ENCODE measurements around the gene CD300LD. TPM values are rescaled to one million over a fixed set of nuclear protein-coding genes. Genes with fewer than 3 reads are reported as not detected.
"Not testable (repeated sequence)": the region's sequence is repeated elsewhere in the genome, so short reads cannot be mapped to it uniquely, and the experiment has no call there.

Gene CD300LD
- total RNA-seq, 2 experiments from 2014 or later, result not detected

GRCh38 chr17:74563358-74563757 lies 28.7 kb downstream of the CD300LD start:
- H2AFZ ChIP-seq (ENCODE audit: low read length), result no peak overlapping the region
- no peaks in the 10 kb centered on the region for H3K79me2 ChIP-seq (ENCODE audit: insufficient read depth, low read depth, low read length)
- no peaks in the 10 kb centered on the region for H3K9me3 ChIP-seq (ENCODE audit: low read length)
- POLR2A ChIA-PET, result no interaction called here
- no peak for DNase-seq (ENCODE audit: low spot score)
- CTCF ChIA-PET (ENCODE audit: unreplicated experiment), result no interaction called here
- no peaks in the 10 kb centered on the region for H4K20me1 ChIP-seq (ENCODE audit: insufficient read depth, low read length)
- no peak overlapping the region for H3K4me3 ChIP-seq (ENCODE audit: low read depth, low read length, poor library complexity, severe bottlenecking)
- no peaks in the 10 kb centered on the region for H3K9me2 ChIP-seq (ENCODE audit: insufficient read depth, low read length)
- no peaks in the 10 kb centered on the region for H3K36me3 ChIP-seq (ENCODE audit: insufficient read depth, low read length)
- intact Hi-C loops (cut with micrococcal nuclease; ENCODE audit: unreplicated experiment), result no loop called here
- no TSS peak for BruUV-seq (replicated peaks)
- no peak overlapping the region for H3K4me2 ChIP-seq (ENCODE audit: low read length)
- TF ChIP-seq, protein P1, sequence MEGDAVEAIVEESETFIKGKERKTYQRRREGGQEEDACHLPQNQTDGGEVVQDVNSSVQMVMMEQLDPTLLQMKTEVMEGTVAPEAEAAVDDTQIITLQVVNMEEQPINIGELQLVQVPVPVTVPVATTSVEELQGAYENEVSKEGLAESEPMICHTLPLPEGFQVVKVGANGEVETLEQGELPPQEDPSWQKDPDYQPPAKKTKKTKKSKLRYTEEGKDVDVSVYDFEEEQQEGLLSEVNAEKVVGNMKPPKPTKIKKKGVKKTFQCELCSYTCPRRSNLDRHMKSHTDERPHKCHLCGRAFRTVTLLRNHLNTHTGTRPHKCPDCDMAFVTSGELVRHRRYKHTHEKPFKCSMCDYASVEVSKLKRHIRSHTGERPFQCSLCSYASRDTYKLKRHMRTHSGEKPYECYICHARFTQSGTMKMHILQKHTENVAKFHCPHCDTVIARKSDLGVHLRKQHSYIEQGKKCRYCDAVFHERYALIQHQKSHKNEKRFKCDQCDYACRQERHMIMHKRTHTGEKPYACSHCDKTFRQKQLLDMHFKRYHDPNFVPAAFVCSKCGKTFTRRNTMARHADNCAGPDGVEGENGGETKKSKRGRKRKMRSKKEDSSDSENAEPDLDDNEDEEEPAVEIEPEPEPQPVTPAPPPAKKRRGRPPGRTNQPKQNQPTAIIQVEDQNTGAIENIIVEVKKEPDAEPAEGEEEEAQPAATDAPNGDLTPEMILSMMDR (conservative IDR thresholded peaks at IDR 0.05; ENCODE audit: low read length), result no peak
- TF ChIP-seq EZH2phosphoT487 (IDR thresholded peaks at IDR 0.05; ENCODE audit: borderline replicate concordance, low read depth, low read length), result no peak
- no peaks in the 10 kb centered on the region for H3K4me1 ChIP-seq (ENCODE audit: insufficient read depth, low read length, poor library complexity, severe bottlenecking)
- no peak overlapping the region for H3K27ac ChIP-seq (ENCODE audit: low read depth, low read length, poor library complexity, severe bottlenecking)

DNA sequence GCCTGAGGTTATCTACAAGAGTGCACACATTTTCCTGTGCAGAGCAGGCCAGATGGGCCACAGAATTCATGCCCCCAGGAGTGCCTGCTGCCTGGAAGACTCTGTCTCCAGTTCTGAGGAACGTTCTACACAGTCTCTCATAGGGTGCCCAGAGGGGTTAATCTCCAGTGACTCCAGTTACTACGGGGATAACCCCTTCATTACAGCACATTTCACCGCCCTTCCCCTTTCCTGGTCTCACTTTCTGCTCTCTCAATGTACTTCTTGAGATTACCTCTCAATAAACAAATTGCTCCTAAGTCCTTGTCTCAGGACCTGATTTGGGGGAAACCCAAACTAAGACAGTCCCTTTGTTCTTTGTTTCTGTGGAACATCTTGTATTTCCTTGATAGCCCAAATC lies 30.5 kb downstream of the CD300LD start:
- Histone ChIP-seq H3K4me2 (ENCODE audit: low read length) (no peak overlapping the region), H3K79me2 (ENCODE audit: insufficient read depth, low read depth, low read length) (no peaks in the 10 kb centered on the region), H3K27ac (ENCODE audit: low read depth, low read length, poor library complexity, severe bottlenecking) (no peak overlapping the region), H3K4me1 (ENCODE audit: insufficient read depth, low read length, poor library complexity, severe bottlenecking) (no peaks in the 10 kb centered on the region), H4K20me1 (ENCODE audit: insufficient read depth, low read length) (no peaks in the 10 kb centered on the region), H3K9me3 (ENCODE audit: low read length) (no peaks in the 10 kb centered on the region), H3K9me2 (ENCODE audit: insufficient read depth, low read length) (no peaks in the 10 kb centered on the region), H3K4me3 (ENCODE audit: low read depth, low read length, poor library complexity, severe bottlenecking) (no peak overlapping the region), H3K36me3 (ENCODE audit: insufficient read depth, low read length) (no peaks in the 10 kb centered on the region), H2AFZ (ENCODE audit: low read length) (no peak overlapping the region)
- no peak for DNase-seq (ENCODE audit: low spot score)
- ChIA-PET CTCF (ENCODE audit: unreplicated experiment) (no interaction called here), POLR2A (no interaction called here)
- BruUV-seq (replicated peaks), result no TSS peak
- no peak for TF ChIP-seq EZH2phosphoT487 (IDR thresholded peaks at IDR 0.05; ENCODE audit: borderline replicate concordance, low read depth, low read length)
- TF ChIP-seq, protein P1 (conservative IDR thresholded peaks at IDR 0.05; ENCODE audit: low read length), result no peak
- intact Hi-C loops (cut with micrococcal nuclease; ENCODE audit: unreplicated experiment), result no loop called here

DNA sequence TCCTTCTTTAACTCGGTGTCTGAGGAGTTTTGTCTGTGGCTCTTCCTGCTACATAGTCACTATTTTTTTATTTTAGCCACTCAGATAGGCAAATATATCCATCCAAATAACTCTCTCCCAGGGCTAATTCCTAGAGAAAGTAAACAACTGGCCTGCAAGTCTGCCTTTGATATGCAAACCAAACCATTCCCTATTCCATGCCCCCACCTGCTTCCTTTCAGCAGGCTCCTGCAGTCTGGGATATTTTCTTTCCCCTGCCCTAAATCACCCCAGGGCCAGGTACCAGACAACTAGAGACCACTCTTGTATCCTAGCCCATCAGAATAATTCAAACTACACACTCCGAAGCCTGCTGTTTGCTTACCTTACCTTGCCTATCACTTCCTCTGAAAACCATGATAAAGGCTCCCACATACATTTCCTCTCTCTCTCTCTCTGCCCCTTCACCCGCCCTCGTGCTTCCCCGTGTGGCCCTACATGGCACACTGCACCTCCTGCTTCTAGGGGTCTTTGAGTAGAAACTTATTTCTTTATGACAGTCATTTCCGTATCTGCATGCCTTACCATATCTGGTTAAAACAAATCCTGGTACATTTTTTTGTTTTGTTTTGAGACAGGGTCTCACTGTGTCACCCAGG lies 33.1 kb downstream of the CD300LD start:
- Histone ChIP-seq H2AFZ (ENCODE audit: low read length) (no peak overlapping the region), H4K20me1 (ENCODE audit: insufficient read depth, low read length) (no peaks in the 10 kb centered on the region), H3K79me2 (ENCODE audit: insufficient read depth, low read depth, low read length) (no peaks in the 10 kb centered on the region), H3K9me2 (ENCODE audit: insufficient read depth, low read length) (no peaks in the 10 kb centered on the region), H3K4me2 (ENCODE audit: low read length) (no peak overlapping the region), H3K27ac (ENCODE audit: low read depth, low read length, poor library complexity, severe bottlenecking) (no peak overlapping the region), H3K9me3 (ENCODE audit: low read length) (no peaks in the 10 kb centered on the region), H3K36me3 (ENCODE audit: insufficient read depth, low read length) (no peaks in the 10 kb centered on the region), H3K4me1 (ENCODE audit: insufficient read depth, low read length, poor library complexity, severe bottlenecking) (no peaks in the 10 kb centered on the region), H3K4me3 (ENCODE audit: low read depth, low read length, poor library complexity, severe bottlenecking) (no peak overlapping the region)
- intact Hi-C loops (cut with micrococcal nuclease; ENCODE audit: unreplicated experiment), result no loop called here
- POLR2A ChIA-PET, result no interaction called here
- TF ChIP-seq, protein P1 (conservative IDR thresholded peaks at IDR 0.05; ENCODE audit: low read length), result no peak
- no peak for TF ChIP-seq EZH2phosphoT487 (IDR thresholded peaks at IDR 0.05; ENCODE audit: borderline replicate concordance, low read depth, low read length)
- DNase-seq (ENCODE audit: low spot score), result no peak
- no TSS peak for BruUV-seq (replicated peaks)
- CTCF ChIA-PET (ENCODE audit: unreplicated experiment), result no interaction called here

GRCh38 chr17:74558402-74558801 lies 33.7 kb downstream of the CD300LD start:
- BruUV-seq (replicated peaks), result not testable (repeated sequence)

More at GRCh38 chr17:74558402-74558801, 33.7 kb downstream of the CD300LD start:
- H2AFZ ChIP-seq (ENCODE audit: low read length); H3K79me2 ChIP-seq (ENCODE audit: insufficient read depth, low read depth, low read length); DNase-seq (ENCODE audit: low spot score); H4K20me1 ChIP-seq (ENCODE audit: insufficient read depth, low read length); H3K27ac ChIP-seq (ENCODE audit: low read depth, low read length, poor library complexity, severe bottlenecking); H3K4me2 ChIP-seq (ENCODE audit: low read length); H3K36me3 ChIP-seq (ENCODE audit: insufficient read depth, low read length); H3K9me2 ChIP-seq (ENCODE audit: insufficient read depth, low read length); H3K4me1 ChIP-seq (ENCODE audit: insufficient read depth, low read length, poor library complexity, severe bottlenecking); CTCF ChIA-PET (ENCODE audit: unreplicated experiment); POLR2A ChIA-PET; H3K9me3 ChIP-seq (ENCODE audit: low read length); H3K4me3 ChIP-seq (ENCODE audit: low read depth, low read length, poor library complexity, severe bottlenecking); intact Hi-C loops (cut with micrococcal nuclease; ENCODE audit: unreplicated experiment): not testable (repeated sequence)

Measured in OCI-LY7 (cell line).